HepG2 (cell line): ENCODE measurements around the gene NLRC5. TPM values are rescaled to one million over a fixed set of nuclear protein-coding genes. Genes with fewer than 3 reads are reported as not detected.

Experiments used
- CENPBD1 ChIP-seq: sonication (generic); formaldehyde crosslinking; IDR thresholded peaks from 2 replicates; pipeline ENCODE4 v1.8.0; 2022; ENCODE audit warnings: missing genetic modification reagents, low read depth, mild to moderate bottlenecking, borderline replicate concordance
- CSRNP2 ChIP-seq: sonication (generic); formaldehyde crosslinking; conservative IDR thresholded peaks from 2 replicates; pipeline ENCODE4 v1.8.0; 2022; ENCODE audit warnings: low read depth, missing genetic modification reagents
- ISX ChIP-seq: sonication (generic); formaldehyde crosslinking; conservative IDR thresholded peaks from 2 replicates; pipeline ENCODE4 v1.5.0; 2020; ENCODE audit warnings: missing genetic modification reagents
- NCOR1 ChIP-seq: fragments of 200-600 bp; sonication (generic); IDR thresholded peaks from 2 replicates; pipeline ENCODE4 v1.7.0; 2017; ENCODE audit warnings: antibody characterized with exemption, low read length, borderline replicate concordance
- TRAFD1 ChIP-seq: sonication (generic); formaldehyde crosslinking; IDR thresholded peaks from 2 replicates; pipeline ENCODE4 v1.5.1; 2020; ENCODE audit warnings: missing genetic modification reagents, mild to moderate bottlenecking, borderline replicate concordance
- ZBTB37 ChIP-seq: sonication (generic); formaldehyde crosslinking; IDR thresholded peaks from 2 replicates; pipeline ENCODE4 v1.4.0; 2020; ENCODE audit warnings: mild to moderate bottlenecking, missing genetic modification reagents
- ZNF383 ChIP-seq: sonication (generic); formaldehyde crosslinking; IDR thresholded peaks from 2 replicates; pipeline ENCODE4 v1.4.0; 2020; ENCODE audit warnings: missing genetic modification reagents, mild to moderate bottlenecking, borderline replicate concordance
- ZNF414 ChIP-seq: sonication (generic); formaldehyde crosslinking; IDR thresholded peaks from 2 replicates; pipeline ENCODE4 v1.5.0; 2020; ENCODE audit warnings: missing genetic modification reagents
- ZNF563 ChIP-seq: sonication (generic); formaldehyde crosslinking; IDR thresholded peaks from 2 replicates; pipeline ENCODE4 v1.8.0; 2022; ENCODE audit warnings: mild to moderate bottlenecking, moderate library complexity, missing genetic modification reagents
- polyA plus RNA-seq, 8 experiments: library from polyadenylated mRNA; depleted of rRNA in 3 of 8; stranded (reverse) in 7 of 8; unstranded in 1 of 8; fragments of >200 nt; fragmentation: Illumina TruSeq in 4 of 8; extraction: Trizol in 4 of 8; gene quantifications; 2 replicates each; pipeline versions ENCODE4 v1.2.1 to v1.2.3, GENCODE V29; 2011 to 2016; ENCODE audit warnings: low read depth in 4 of 8, missing spikeins in 1 of 8, mixed read lengths in 1 of 8; ENCODE audit not compliant: insufficient read depth in 1 of 8
- total RNA-seq, 5 experiments: library from RNA; depleted of rRNA; stranded (reverse); fragments of >200 nt; fragmentation: Illumina TruSeq; extraction: Trizol; gene quantifications; 2 replicates each; pipeline ENCODE4 v1.2.3, GENCODE V29; 2016; ENCODE audit warnings: low read depth in 1 of 5
- TF ChIP-seq, protein P1 (sequence below): sonication (generic); formaldehyde crosslinking; IDR thresholded peaks from 2 replicates; pipeline ENCODE4 v1.5.0; 2020; ENCODE audit warnings: mild to moderate bottlenecking, missing genetic modification reagents, borderline replicate concordance
- TF ChIP-seq, protein P2 (sequence below): sonication (generic); formaldehyde crosslinking; IDR thresholded peaks from 2 replicates; pipeline ENCODE4 v1.8.1; 2023; ENCODE audit warnings: missing genetic modification reagents, inconsistent platforms, borderline replicate concordance

Gene NLRC5
- total and polyA plus RNA-seq, 2 of the 13 experiments (the other 11 are each of a cell fraction or from before 2014, with no cell fraction given) = 6.3 to 12.7 TPM

DNA sequence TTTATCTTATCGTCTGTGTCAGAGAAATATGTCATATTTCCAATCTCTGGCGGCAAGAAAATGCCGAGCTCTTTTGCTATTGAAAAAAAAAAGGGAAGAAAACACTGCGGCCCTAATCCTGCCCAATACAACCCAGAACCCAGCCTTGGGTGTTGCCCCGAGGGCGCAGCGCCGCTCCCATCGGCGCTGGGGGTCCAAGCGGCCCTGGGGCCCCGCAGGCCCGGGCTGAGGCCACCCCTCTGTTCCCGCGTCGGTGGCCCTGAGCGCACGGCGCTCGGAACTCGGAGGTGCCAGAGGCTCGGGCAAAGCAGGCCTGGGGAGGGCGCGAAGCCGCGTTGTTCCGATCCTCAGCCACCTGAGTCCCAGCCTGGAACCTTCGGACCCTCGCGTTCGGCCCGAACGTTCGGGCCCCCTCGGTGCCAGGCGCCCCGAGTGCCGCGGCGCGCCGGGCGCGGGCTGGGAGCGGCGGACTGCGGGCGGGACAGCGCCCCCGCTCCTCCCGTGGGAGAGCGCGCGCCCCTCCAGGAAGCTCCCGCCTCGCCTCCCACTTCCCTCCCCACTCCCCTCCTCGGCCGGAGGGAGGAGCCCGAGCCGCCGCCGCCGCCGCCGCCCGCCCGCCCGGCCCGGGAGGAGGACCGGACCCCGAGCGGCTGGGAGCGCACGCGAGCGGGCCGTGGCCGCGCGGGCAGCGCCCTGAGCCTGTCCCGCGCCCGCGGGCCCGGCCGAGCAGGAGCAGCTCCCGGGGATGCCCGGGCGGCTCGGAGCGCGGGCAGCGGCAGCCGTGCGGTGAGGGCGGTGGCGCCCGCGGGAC, 102.8 kb downstream of the NLRC5 start, which contains the start of gene CPNE2 (continued):
- TF ChIP-seq, protein P1, sequence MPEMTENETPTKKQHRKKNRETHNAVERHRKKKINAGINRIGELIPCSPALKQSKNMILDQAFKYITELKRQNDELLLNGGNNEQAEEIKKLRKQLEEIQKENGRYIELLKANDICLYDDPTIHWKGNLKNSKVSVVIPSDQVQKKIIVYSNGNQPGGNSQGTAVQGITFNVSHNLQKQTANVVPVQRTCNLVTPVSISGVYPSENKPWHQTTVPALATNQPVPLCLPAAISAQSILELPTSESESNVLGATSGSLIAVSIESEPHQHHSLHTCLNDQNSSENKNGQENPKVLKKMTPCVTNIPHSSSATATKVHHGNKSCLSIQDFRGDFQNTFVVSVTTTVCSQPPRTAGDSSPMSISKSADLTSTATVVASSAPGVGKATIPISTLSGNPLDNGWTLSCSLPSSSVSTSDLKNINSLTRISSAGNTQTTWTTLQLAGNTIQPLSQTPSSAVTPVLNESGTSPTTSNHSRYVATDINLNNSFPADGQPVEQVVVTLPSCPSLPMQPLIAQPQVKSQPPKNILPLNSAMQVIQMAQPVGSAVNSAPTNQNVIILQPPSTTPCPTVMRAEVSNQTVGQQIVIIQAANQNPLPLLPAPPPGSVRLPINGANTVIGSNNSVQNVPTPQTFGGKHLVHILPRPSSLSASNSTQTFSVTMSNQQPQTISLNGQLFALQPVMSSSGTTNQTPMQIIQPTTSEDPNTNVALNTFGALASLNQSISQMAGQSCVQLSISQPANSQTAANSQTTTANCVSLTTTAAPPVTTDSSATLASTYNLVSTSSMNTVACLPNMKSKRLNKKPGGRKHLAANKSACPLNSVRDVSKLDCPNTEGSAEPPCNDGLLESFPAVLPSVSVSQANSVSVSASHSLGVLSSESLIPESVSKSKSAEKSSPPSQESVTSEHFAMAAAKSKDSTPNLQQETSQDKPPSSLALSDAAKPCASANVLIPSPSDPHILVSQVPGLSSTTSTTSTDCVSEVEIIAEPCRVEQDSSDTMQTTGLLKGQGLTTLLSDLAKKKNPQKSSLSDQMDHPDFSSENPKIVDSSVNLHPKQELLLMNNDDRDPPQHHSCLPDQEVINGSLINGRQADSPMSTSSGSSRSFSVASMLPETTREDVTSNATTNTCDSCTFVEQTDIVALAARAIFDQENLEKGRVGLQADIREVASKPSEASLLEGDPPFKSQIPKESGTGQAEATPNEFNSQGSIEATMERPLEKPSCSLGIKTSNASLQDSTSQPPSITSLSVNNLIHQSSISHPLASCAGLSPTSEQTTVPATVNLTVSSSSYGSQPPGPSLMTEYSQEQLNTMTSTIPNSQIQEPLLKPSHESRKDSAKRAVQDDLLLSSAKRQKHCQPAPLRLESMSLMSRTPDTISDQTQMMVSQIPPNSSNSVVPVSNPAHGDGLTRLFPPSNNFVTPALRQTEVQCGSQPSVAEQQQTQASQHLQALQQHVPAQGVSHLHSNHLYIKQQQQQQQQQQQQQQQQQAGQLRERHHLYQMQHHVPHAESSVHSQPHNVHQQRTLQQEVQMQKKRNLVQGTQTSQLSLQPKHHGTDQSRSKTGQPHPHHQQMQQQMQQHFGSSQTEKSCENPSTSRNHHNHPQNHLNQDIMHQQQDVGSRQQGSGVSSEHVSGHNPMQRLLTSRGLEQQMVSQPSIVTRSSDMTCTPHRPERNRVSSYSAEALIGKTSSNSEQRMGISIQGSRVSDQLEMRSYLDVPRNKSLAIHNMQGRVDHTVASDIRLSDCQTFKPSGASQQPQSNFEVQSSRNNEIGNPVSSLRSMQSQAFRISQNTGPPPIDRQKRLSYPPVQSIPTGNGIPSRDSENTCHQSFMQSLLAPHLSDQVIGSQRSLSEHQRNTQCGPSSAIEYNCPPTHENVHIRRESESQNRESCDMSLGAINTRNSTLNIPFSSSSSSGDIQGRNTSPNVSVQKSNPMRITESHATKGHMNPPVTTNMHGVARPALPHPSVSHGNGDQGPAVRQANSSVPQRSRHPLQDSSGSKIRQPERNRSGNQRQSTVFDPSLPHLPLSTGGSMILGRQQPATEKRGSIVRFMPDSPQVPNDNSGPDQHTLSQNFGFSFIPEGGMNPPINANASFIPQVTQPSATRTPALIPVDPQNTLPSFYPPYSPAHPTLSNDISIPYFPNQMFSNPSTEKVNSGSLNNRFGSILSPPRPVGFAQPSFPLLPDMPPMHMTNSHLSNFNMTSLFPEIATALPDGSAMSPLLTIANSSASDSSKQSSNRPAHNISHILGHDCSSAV = no peak
- TF ChIP-seq ZNF414 (CRISPR knock-in tag) = no peak
- TF ChIP-seq, protein P2, sequence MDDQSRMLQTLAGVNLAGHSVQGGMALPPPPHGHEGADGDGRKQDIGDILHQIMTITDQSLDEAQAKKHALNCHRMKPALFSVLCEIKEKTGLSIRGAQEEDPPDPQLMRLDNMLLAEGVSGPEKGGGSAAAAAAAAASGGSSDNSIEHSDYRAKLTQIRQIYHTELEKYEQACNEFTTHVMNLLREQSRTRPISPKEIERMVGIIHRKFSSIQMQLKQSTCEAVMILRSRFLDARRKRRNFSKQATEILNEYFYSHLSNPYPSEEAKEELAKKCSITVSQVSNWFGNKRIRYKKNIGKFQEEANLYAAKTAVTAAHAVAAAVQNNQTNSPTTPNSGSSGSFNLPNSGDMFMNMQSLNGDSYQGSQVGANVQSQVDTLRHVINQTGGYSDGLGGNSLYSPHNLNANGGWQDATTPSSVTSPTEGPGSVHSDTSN = no peak
- no peak for TF ChIP-seq ZBTB37 (CRISPR knock-in tag)
- TF ChIP-seq NCOR1 = no peak
- TF ChIP-seq ZNF563 = peak; percentile 51; the same call in 1 of the 2 replicates
- no peak for TF ChIP-seq TRAFD1 (CRISPR knock-in tag)
- TF ChIP-seq CENPBD1 (CRISPR knock-in tag) = no peak
- no peak for TF ChIP-seq ZNF383 (CRISPR knock-in tag)
- no peak for TF ChIP-seq CSRNP2 (CRISPR knock-in tag)
- TF ChIP-seq ISX (CRISPR knock-in tag) = no peak
